Measurements from ENCODE around the gene SYCP2L. TPM values are rescaled to one million over a fixed set of nuclear protein-coding genes. Genes with fewer than 3 reads are reported as not detected.

SYCP2L gene
- total and polyA plus RNA-seq, 2 of the 8 experiments (the other 6 are each of a cell fraction or from before 2014, with no cell fraction given) = 1.7 to 4.2 TPM

GRCh38 chr6:10981409-10981808 lies 94.6 kb downstream of the SYCP2L start:
- H3K79me2 ChIP-seq (ENCODE audit: control insufficient read depth in 1 of 2, insufficient read depth in 2 of 2, low read length in 2 of 2) = no peaks in the 10 kb centered on the region
- H2AK5ac ChIP-seq (ENCODE audit: low read depth, low read length) = no peak overlapping the region
- H2BK20ac ChIP-seq (ENCODE audit: low read length) = no peak overlapping the region
- H3K4me1 ChIP-seq (replicated peaks in 1 of 4; ENCODE audit: control insufficient read depth in 3 of 4, insufficient read depth in 4 of 4, low read length in 3 of 4) = peaks cover 0 to 3% (median under 1%) of the 10 kb centered on the region in 4 experiments; a peak in 2 of 7 replicates
- no peak overlapping the region for H2AFZ ChIP-seq (ENCODE audit: low read length)
- no peak overlapping the region for H4K8ac ChIP-seq (ENCODE audit: extremely low read depth, insufficient read depth, low read length)
- H3K23ac ChIP-seq (ENCODE audit: insufficient read length) = no peak overlapping the region
- ChIA-PET CTCF (ENCODE audit: partially characterized antibody) (interaction anchor here (0.6 to 1.7 kb wide), 5 partner anchors 19 to 31 kb away, joined by 3 to 6 read pairs (median 3); no protein-coding TSS in a partner anchor), POLR2A (ENCODE audit: partially characterized antibody) (interaction anchor here (0.8 to 1.8 kb wide), 3 partner anchors 9 to 62 kb away, joined by 4 read pairs; no protein-coding TSS in a partner anchor)
- no peaks in the 10 kb centered on the region for H3K36me3 ChIP-seq (ENCODE audit: control insufficient read depth in 2 of 4, insufficient read depth in 4 of 4, low read length in 3 of 4)
- H3K56ac ChIP-seq (replicated peaks; ENCODE audit: insufficient read length, low read depth, low read length) = no peak overlapping the region
- no peak overlapping the region for H2BK12ac ChIP-seq (ENCODE audit: low read depth, low read length)
- no peaks in the 10 kb centered on the region for H4K20me1 ChIP-seq (replicated peaks in 1 of 2; ENCODE audit: control insufficient read depth in 1 of 2, insufficient read depth in 2 of 2, low read length in 2 of 2)
- H2BK15ac ChIP-seq (ENCODE audit: low read length) = no peak overlapping the region
- no peaks in the 10 kb centered on the region for H3K27me3 ChIP-seq (replicated peaks in 1 of 4; ENCODE audit: control insufficient read depth in 3 of 4, extremely low read depth in 1 of 4, insufficient read depth in 3 of 4, low read length in 3 of 4)
- no peak overlapping the region for H2BK5ac ChIP-seq (ENCODE audit: low read depth, low read length)
- no peak overlapping the region for H3K18ac ChIP-seq (ENCODE audit: extremely low read depth, low read length)
- DNase-seq (ENCODE audit: low read depth in 1 of 2, low spot score in 2 of 2) (no peak), FAIRE-seq (no peak)
- no peak overlapping the region for H3K27ac ChIP-seq (ENCODE audit: low read depth, low read length)
- H3K23me2 ChIP-seq (ENCODE audit: low read depth, low read length) = no peaks in the 10 kb centered on the region
- no peaks in the 10 kb centered on the region for H3K9me3 ChIP-seq (ENCODE audit: insufficient read depth in 2 of 2, low read depth in 1 of 2, low read length in 1 of 2)
- H4K5ac ChIP-seq (ENCODE audit: insufficient read length, low read depth, low read length) = no peak overlapping the region
- H2BK120ac ChIP-seq (replicated peaks; ENCODE audit: low read depth, low read length) = no peak overlapping the region
- 81% methylated on average over 1 of the region's 1 CpG; no CpG with 5 or more reads in 1 of the 2 experiments for WGBS, 2 experiments (ENCODE audit: extremely low coverage in 1 of 2, insufficient coverage in 1 of 2, insufficient read length in 1 of 2, insufficient replicate concordance in 2 of 2, low coverage in 1 of 2, low lambda C conversion rate in 2 of 2, missing lambda C conversion rate in 1 of 2)
- no peak overlapping the region for H3K4me2 ChIP-seq (ENCODE audit: insufficient read depth in 1 of 2, low read depth in 2 of 2, low read length in 2 of 2)
- H3K9ac ChIP-seq (replicated peaks in 1 of 4; ENCODE audit: extremely low read depth in 1 of 4, low read depth in 3 of 4, low read length in 3 of 4) = no peak overlapping the region
- H3K14ac ChIP-seq (ENCODE audit: insufficient read length) = no peak overlapping the region
- no peak overlapping the region for H3K4me3 ChIP-seq (ENCODE audit: extremely low read depth in 1 of 4, insufficient read depth in 2 of 4, low read depth in 3 of 4, low read length in 4 of 4)
- H3K4ac ChIP-seq (replicated peaks; ENCODE audit: insufficient read length, low read depth, low read length) = no peak overlapping the region
- H4K91ac ChIP-seq (replicated peaks; ENCODE audit: insufficient read length, low read length) = no peak overlapping the region
- no peaks in the 10 kb centered on the region for H3K79me1 ChIP-seq (ENCODE audit: low read depth, low read length)
- TF ChIP-seq CTBP2 (IDR thresholded peaks at IDR 0.05; ENCODE audit: borderline replicate concordance, insufficient read depth, insufficient read length, low read length) (no peak), TCF12 (IDR thresholded peaks at IDR 0.05; ENCODE audit: low read depth, low read length) (no peak), YY1 (IDR thresholded peaks at IDR 0.05; ENCODE audit: low read depth, low read length) (no peak), MAFK (IDR thresholded peaks at IDR 0.05; ENCODE audit: low read depth, low read length) (no peak), RFX5 (IDR thresholded peaks at IDR 0.05; ENCODE audit: borderline replicate concordance, low read depth, low read length) (no peak), CREB1 (IDR thresholded peaks at IDR 0.05) (no peak), SAP30 (IDR thresholded peaks at IDR 0.05; ENCODE audit: insufficient read depth, insufficient replicate concordance, low read length) (no peak), USF2 (IDR thresholded peaks at IDR 0.05; ENCODE audit: low read length) (no peak)
